Hypothalamus (tissue), 51 donors: Measurements from ENCODE around the gene GCA.

Experiments
- DNase-seq, 51 donors: peaks; one replicate each; lab custom pipeline; 2025; lab: John Stamatoyannopoulos, UW

GCA gene

DNA sequence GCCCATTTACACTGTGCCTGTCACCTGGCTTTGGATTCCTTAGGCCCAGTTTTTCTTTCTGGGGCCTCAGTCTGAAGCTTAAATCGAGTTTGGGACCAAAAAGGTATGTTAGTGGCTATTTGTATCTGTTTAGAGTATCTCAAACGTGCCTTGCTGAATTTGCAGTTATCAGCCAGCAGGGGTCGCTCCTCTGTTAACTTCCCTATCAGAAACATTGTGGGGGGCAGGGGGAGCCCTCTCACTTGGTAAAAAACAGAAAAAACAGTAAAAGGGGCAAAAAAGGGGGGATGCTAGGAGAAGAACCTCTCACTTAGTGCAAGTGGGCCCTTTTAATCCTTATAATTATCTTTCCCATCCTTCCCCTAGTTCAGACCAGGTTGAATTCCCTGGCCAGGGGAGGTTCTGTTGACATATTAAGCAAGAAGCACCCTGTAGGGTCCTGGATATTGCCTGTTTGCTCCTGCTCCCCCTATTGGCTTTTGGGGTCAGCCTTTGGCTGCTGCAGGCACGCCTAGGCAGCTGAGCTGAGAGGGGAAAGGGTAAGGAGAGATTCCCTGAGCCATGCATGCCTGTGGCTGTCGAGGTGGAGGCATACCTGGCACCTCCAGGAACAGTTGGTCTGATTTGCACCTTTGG lies 16.7 kb upstream of the GCA start:
- DNase-seq = no peak

DNA sequence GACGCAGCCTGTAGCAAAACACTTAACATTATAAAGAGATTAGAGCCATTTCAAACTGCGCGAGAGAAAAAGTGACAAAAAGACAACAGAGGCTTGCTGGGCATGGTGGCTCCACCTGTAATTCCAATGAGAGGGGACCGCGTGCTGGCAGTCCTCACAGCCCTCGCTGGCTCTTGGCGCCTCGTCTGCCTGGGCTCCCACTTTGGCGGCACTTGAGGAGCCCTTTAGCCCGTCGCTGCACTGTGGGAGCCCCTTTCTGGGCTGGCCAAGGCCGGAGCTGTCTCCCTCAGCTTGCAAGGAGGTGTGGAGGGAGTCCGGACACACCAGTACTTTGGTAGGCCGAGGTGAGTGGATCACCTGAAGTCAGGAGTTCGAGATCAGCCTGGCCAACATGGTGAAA lies 16.1 kb upstream of the GCA start:
- DNase-seq = no peak

DNA sequence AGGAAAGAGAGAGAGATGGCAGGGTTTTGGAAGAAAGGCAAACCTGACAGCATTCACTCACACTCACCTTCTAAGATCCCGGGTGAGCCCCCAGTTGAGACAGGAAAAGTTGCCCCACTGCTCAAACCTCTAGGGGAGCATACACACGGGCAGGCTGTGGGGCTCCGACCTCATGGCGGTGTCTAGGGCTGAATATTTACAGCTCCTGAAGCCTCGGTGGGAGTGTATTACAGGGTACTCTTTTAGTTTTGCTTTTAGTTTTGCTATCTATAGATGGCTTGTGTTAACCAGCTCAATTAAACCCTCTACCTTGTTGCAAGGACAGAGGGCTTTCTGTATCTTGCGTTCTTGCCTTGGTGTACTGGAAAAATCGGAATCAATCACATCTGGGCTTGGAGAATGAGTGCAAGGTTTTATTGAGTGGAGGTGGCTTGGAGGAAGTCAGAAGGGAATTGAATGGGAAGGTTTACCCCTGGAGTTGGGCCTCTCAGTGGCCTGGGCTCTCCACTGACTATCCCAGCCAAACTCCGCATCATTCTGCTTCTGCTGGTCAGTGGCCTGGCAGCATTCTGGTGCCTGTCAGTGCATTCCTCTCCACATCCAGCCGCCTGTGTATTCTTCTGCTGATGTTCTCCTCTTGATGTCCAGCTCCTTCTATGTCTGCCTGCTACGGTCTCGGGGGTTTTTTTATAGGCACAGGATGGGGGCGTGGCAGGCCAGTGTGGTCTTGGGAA lies 15.3 kb upstream of the GCA start:
- no peak for DNase-seq

DNA sequence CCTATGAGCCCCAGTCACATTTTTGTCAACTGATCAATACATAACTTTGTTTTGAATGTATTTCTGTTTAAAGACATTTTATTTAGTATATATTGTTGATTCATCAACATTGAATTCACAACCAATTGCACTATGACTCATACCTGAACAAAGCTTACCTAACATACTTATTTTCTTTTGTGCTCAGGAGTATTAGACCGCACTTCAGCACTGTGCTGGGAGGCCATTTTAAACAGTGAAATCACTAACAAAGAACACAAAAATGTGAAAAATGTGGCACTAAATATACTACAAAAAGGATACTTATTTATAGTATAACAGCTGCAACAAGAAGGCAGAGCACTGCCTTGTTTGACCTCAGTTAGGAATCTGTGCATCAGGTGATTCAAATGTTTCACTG lies 13.1 kb upstream of the GCA start:
- DNase-seq = no peak

DNA sequence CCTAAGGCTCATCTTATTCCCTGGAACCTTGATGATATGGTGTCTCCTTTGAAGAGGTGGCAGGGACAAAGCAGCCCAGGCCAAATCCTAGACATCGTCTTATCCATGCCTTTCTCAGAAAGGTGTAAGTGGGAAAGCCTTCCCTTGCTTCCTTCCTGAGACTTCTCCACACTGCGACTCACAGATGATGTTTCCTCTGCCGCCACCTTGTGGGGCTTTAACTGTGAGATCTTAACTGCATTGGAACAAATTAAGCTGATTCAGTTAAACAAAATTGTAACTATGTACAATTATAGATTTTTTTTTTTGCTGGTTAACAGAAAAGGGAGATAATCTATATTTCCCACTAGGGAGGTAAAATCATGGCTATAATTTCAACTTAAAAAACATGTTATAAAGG lies 10.0 kb upstream of the GCA start:
- peak in 11 of 51 donors; percentile 1 to 32 (median 13) for DNase-seq

DNA sequence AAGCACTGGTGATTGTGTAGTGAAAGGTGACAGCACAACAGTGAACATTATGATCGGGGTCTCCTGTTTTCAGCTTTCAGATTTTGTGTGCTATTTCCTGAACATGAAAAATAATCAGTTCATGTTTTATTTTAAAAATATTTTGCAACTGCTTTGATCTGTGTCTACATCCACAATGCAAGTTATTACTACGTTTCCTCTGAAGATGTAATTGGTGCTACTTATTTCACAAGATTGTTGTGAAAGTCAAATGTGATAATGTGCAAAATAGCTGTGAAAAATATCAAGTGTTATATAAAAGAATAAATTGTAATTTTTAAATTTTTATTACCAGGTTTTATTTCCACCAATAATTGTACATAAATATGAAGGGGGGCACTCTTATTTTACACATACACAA lies 6.1 kb upstream of the GCA start:
- no peak for DNase-seq

- DNase-seq = no peak
Observed at GRCh38 chr2:162340822-162341221, 3.1 kb upstream of the GCA start.

GRCh38 chr2:162342321-162342720 lies 1.6 kb upstream of the GCA start:
- DNase-seq = no peak

GRCh38 chr2:162342841-162343240 lies 1.1 kb upstream of the GCA start:
- no peak for DNase-seq

GRCh38 chr2:162343492-162343823 lies 474 bp upstream of the GCA start:
- peak in 1 of 51 donors; percentile 21 for DNase-seq

- DNase-seq = no peak
Observed at GRCh38 chr2:162344617-162344950, 652 bp downstream of the GCA start.

DNA sequence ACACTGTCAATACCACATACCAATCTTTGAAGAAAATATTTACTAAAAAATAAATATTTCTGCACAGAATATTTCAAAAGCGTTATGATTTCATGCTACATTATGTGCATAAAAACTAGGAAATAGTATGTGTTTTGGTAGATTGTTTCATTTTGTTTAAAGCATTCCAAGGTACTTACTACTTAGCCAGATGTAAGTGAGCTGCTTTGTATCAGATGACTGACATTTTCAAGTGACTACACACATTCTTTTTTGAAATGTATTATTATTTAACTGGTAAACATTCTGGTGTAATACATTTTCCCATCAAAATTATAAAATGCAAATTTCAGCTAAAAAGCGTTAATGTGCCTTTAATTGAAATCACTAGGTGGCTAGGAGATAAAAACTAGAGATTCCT lies 21.5 kb downstream of the GCA start:
- DNase-seq = no peak

GRCh38 chr2:162368494-162368893 lies 24.6 kb downstream of the GCA start:
- DNase-seq = no peak

DNA sequence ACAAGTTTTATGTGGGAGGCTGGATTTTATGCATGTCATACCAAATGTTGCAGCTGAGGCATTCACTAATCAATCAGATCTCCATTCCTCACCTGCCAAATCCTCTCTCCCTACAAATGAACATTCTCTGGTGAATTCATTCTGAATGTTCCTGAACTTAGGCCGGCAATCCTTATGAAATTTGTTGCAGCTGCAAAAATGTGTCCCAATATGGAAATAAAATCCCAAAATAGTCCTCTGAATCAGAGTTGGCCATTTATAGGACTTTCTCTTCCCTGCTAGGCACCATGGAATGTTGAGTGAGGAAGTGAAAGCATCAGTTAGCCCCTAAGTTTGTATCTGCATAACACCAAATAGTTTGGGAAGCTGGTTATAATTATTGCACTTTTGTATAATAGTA lies 25.6 kb downstream of the GCA start:
- no peak for DNase-seq

DNA sequence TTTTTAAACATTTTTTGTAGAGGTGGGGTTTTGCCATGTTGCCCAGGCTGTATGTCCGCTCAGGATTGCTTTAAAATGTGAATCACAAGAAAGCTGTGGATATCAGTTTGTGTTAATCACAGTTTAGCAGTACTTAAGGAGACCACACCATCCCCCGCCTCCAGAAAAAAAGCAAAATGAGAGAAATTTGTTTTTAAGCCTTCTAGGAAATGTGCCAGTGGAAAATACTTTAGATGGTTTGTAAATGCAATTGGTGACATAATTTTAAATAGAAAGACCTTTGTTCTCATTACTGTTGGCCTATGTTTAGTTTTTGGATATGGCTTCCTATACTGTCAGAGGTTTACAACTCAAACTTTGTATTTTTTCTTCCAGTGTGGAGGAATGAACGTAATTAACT lies 27.0 kb downstream of the GCA start:
- DNase-seq = no peak

DNA sequence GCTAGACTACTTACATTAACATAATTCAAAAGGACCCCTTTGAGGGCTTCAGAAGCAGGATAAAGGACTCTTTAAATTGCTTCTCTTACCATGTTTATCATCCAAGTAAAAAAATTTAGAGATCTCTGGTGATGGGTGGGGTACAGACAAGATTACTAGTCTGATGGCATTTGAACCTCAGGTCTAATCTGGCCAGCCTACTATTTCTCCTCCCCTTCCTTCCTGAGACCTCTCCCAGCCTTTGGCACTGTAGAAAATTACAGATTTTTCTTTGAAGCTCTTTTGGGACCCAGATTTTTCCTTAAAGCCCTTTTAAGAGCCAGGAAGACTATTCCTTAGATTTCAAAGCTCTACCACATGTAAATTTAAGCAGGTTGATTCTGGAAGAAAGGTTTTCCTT lies 28.9 kb downstream of the GCA start:
- DNase-seq = no peak

DNA sequence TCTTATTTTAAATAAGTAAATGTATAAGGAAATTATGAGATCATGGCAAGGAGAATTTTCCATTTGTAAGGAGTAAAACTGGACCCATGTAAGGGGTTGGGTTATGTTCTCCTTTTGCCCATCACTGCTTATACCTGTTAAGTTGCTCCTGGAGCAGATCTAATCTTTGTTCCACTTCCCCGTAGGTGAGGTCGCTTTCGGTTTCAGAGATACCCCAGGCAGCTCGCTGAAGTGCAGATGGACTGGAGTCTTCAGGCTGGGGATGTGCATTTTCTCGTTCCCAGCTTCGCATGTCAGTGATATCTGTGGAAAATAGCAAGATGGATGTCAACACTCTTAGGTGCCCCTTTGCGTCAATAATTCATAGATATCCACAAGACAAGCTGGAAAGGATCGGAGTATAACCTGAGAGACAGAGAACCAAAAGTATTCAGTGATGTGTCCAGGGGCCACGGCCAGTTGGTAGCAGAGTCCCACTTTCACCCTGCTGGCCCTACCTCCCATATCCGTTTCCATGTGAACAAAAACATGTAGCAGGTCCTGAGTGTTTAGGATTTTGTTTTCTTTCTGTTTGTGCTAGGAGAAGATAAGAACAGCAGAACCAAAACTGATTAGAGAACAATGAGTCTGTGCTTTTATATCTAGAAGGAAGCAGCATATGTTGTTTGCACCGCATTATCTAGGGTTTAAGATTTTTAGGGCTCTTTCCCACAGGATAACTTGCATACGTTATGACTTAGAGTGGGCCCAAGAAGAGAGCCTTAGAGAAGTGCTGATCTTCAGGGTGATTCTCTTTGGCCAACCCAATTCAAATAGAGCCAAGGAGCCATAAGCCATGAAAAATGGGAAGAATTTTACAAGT lies 36.0 kb downstream of the GCA start:
- no peak for DNase-seq

GRCh38 chr2:162381851-162382250 lies 37.9 kb downstream of the GCA start:
- DNase-seq = no peak

GRCh38 chr2:162382278-162382677 lies 38.3 kb downstream of the GCA start:
- no peak for DNase-seq

- no peak for DNase-seq
Observed at GRCh38 chr2:162385536-162385935, 41.6 kb downstream of the GCA start.

GRCh38 chr2:162390801-162391200 lies 46.9 kb downstream of the GCA start:
- no peak for DNase-seq

- DNase-seq = no peak
Observed at GRCh38 chr2:162400336-162400735, 56.4 kb downstream of the GCA start.
